Upper lobe of left lung (tissue), 6 donors: ENCODE results near the gene MAP2K6. TPM values are rescaled to one million over a fixed set of nuclear protein-coding genes. Genes with fewer than 3 reads are reported as not detected.

Experiments
- ATAC-seq, 2 donors: fragments of 200-7000 bp; cut with Tn5 transposase; one replicate each; pipeline ENCODE4 v1.9.1; 2022; ENCODE audit warnings: mild to moderate bottlenecking in 2 of 2, moderate library complexity in 2 of 2; ENCODE audit not compliant: low FRiP score in 2 of 2
- DNase-seq, 2 donors: peaks; one replicate each; pipeline ENCODE4 v3.0.0-alpha.2; 2019 to 2020
- H3K27ac ChIP-seq, 4 donors: fragments of 200-600 bp; sonication (generic); one replicate each; pipeline ENCODE4 v1.5.1; 2016 to 2019
- H3K27me3 ChIP-seq, 4 donors: fragments of 200-600 bp; sonication (generic); one replicate each; pipeline ENCODE4 v1.5.1; 2017 to 2019
- H3K36me3 ChIP-seq, 4 donors: fragments of 200-600 bp; sonication (generic); one replicate each; pipeline ENCODE4 v1.5.1; 2016 to 2019
- H3K4me1 ChIP-seq, 4 donors: fragments of 200-600 bp; sonication (generic); one replicate each; pipeline ENCODE4 v1.5.1; 2018 to 2019
- H3K4me3 ChIP-seq, 4 donors: fragments of 200-600 bp; sonication (generic); one replicate each; pipeline ENCODE4 v1.5.1; 2017 to 2019; ENCODE audit warnings: mild to moderate bottlenecking in 2 of 4, moderate library complexity in 1 of 4
- H3K9me3 ChIP-seq, 4 donors: fragments of 200-600 bp; sonication (generic); one replicate each; pipeline ENCODE4 v1.5.1; 2018 to 2019
- CTCF ChIP-seq, 6 experiments: fragments of 450-650 bp in 4 of 6; fragments of 200-600 bp in 2 of 6; sonication (generic) in 2 of 6; IDR thresholded peaks; one replicate each; pipeline ENCODE4 v1.5.1; 2016 to 2019; ENCODE audit warnings: antibody characterized with exemption in 6 of 6
- EP300 ChIP-seq, 4 donors: sonication (generic); formaldehyde crosslinking; IDR thresholded peaks; one replicate each; pipeline ENCODE4 v1.5.1; 2017; ENCODE audit warnings: antibody characterized with exemption in 4 of 4, control low read depth in 2 of 4
- POLR2A ChIP-seq, 4 donors: fragments of 450-650 bp; IDR thresholded peaks; one replicate each; pipeline ENCODE4 v1.5.1; 2016 to 2017; ENCODE audit warnings: antibody characterized with exemption in 4 of 4, mild to moderate bottlenecking in 2 of 4
- POLR2AphosphoS5 ChIP-seq, 2 donors: sonication (generic); formaldehyde crosslinking; IDR thresholded peaks; one replicate each; pipeline ENCODE4 v1.5.1; 2017; ENCODE audit warnings: antibody characterized with exemption in 2 of 2
- WGBS, 2 donors: methylation state at CpG; one replicate each; pipeline ENCODE4 v1.1.5; 2017 to 2018; 5-methylcytosine and 5-hydroxymethylcytosine counted together
- total RNA-seq, 6 donors: library from RNA; depleted of rRNA in 4 of 6; stranded (reverse); fragments of >200 nt in 4 of 6; gene quantifications; one replicate each; pipeline versions ENCODE4 v1.1.0 to v1.2.1, GENCODE V29; 2016 to 2021
- donor health status: DM: no; HTN: no; CAD: no; lungs with moderate emphysema.
- donor health status: DM: no; HTN: yes; CAD: no; lungs with severe emphysema.

MAP2K6 gene
- total RNA-seq, 6 donors from 2014 or later, result 0.33 to 16.8 (median 5.9) TPM

- ATAC-seq (no peak), DNase-seq (no peak)
- Histone ChIP-seq H3K27ac (no peak overlapping the region), H3K27me3 (no peaks in the 10 kb centered on the region), H3K4me3 (no peak overlapping the region), H3K4me1 (peaks cover 4 to 21% (median 17%) of the 10 kb centered on the region in 4 donors), H3K9me3 (no peaks in the 10 kb centered on the region), H3K36me3 (no peaks in the 10 kb centered on the region)
- WGBS, 2 donors, result 77 to 84% methylated on average over 3 of the region's 3 CpGs
- TF ChIP-seq EP300 (IDR thresholded peaks at IDR 0.05) (no peak), POLR2AphosphoS5 (IDR thresholded peaks at IDR 0.05) (no peak), POLR2A (IDR thresholded peaks at IDR 0.05) (no peak), CTCF (IDR thresholded peaks at IDR 0.05) (no peak)
Measured at GRCh38 chr17:69572747-69573146, 158.2 kb downstream of the MAP2K6 start.

- peaks cover 4 to 21% (median 19%) of the 10 kb centered on the region in 4 donors for H3K4me1 ChIP-seq
- WGBS, 2 donors, result 72 to 87% methylated on average over 2 of the region's 2 CpGs
Measured at GRCh38 chr17:69573396-69573795, 158.9 kb downstream of the MAP2K6 start.

GRCh38 chr17:69574257-69575197, 160.0 kb downstream of the MAP2K6 start:
- TF ChIP-seq CTCF (IDR thresholded peaks at IDR 0.05), result no peak
- no peak for TF ChIP-seq POLR2AphosphoS5 (IDR thresholded peaks at IDR 0.05)
- no peak for TF ChIP-seq EP300 (IDR thresholded peaks at IDR 0.05)
- TF ChIP-seq POLR2A (IDR thresholded peaks at IDR 0.05), result no peak
- Histone ChIP-seq H3K4me1 (peaks cover under 1 to 21% (median 19%) of the 10 kb centered on the region in 4 donors), H3K36me3 (no peaks in the 10 kb centered on the region), H3K27ac (peak overlapping the region in 1 of 4 donors; percentile 20), H3K9me3 (no peaks in the 10 kb centered on the region), H3K4me3 (no peak overlapping the region), H3K27me3 (no peaks in the 10 kb centered on the region)
- DNase-seq (no peak), ATAC-seq (no peak)
- WGBS, 2 donors, result 37 to 57% methylated on average over 10 of the region's 10 CpGs

More at GRCh38 chr17:69573396-69573795, 158.9 kb downstream of the MAP2K6 start:
- no peak for TF ChIP-seq POLR2A (IDR thresholded peaks at IDR 0.05)
- DNase-seq (no peak), ATAC-seq (no peak)
- no peaks in the 10 kb centered on the region for H3K9me3 ChIP-seq
- no peaks in the 10 kb centered on the region for H3K27me3 ChIP-seq
- H3K36me3 ChIP-seq, result no peaks in the 10 kb centered on the region
- H3K27ac ChIP-seq, result no peak overlapping the region
- no peak overlapping the region for H3K4me3 ChIP-seq

GRCh38 chr17:69575346-69575761, 160.9 kb downstream of the MAP2K6 start:
- Histone ChIP-seq H3K9me3 (no peaks in the 10 kb centered on the region), H3K27me3 (no peaks in the 10 kb centered on the region), H3K4me1 (peaks cover 0 to 21% (median 19%) of the 10 kb centered on the region in 4 donors), H3K36me3 (no peaks in the 10 kb centered on the region), H3K4me3 (no peak overlapping the region), H3K27ac (peak overlapping the region in 1 of 4 donors; percentile 20)
- ATAC-seq (no peak), DNase-seq (no peak)
- WGBS, 2 donors, result 6 to 11% methylated on average over 2 of the region's 2 CpGs
- TF ChIP-seq POLR2AphosphoS5 (IDR thresholded peaks at IDR 0.05) (no peak), EP300 (IDR thresholded peaks at IDR 0.05) (no peak), CTCF (IDR thresholded peaks at IDR 0.05) (no peak)

- DNase-seq (no peak), ATAC-seq (no peak)
- H3K4me3 ChIP-seq, result no peak overlapping the region
- no peak overlapping the region for H3K27ac ChIP-seq
- H3K4me1 ChIP-seq, result peaks cover 4 to 24% (median 19%) of the 10 kb centered on the region in 4 donors
- no peaks in the 10 kb centered on the region for H3K27me3 ChIP-seq
- TF ChIP-seq POLR2A (IDR thresholded peaks at IDR 0.05), result no peak
- no peak for TF ChIP-seq POLR2AphosphoS5 (IDR thresholded peaks at IDR 0.05)
- no peak for TF ChIP-seq EP300 (IDR thresholded peaks at IDR 0.05)
- TF ChIP-seq CTCF (IDR thresholded peaks at IDR 0.05), result no peak
- no peaks in the 10 kb centered on the region for H3K36me3 ChIP-seq
- H3K9me3 ChIP-seq, result no peaks in the 10 kb centered on the region
- 94 to 96% methylated on average over 7 of the region's 7 CpGs for WGBS, 2 donors
Measured at GRCh38 chr17:69577098-69577497, 162.6 kb downstream of the MAP2K6 start.
